Measurements from ENCODE around the gene FN1.
"Not testable (repeated sequence)": the region's sequence is repeated elsewhere in the genome, so short reads cannot be mapped to it uniquely, and the experiment has no call there.

FN1 gene

DNA sequence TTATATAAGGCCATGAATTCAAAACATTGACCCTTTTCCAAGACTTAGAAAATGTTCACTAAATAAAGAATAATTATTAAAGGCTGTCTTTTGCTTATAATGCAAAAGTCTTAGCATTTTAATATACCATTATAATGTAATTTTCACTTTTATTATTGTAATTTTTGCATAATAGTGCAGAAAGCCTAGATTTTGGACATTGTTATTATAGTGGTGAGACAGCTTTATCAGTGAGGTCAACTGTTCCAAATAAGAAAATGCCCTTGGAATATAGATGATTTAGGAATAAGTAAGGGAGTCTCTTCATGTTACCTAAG lies 67.4 kb downstream of the FN1 start:
- Mint-ChIP-seq H3K36me3 (peaks cover 14% of the 10 kb centered on the region), H3K9me3 (no peaks in the 10 kb centered on the region), H3K4me3 (no peak overlapping the region), H3K27me3 (no peaks in the 10 kb centered on the region), H3K27ac (no peak overlapping the region), H3K4me1 (no peaks in the 10 kb centered on the region)
- CTCF ChIA-PET = no interaction called here
- DNase-seq = no peak

DNA sequence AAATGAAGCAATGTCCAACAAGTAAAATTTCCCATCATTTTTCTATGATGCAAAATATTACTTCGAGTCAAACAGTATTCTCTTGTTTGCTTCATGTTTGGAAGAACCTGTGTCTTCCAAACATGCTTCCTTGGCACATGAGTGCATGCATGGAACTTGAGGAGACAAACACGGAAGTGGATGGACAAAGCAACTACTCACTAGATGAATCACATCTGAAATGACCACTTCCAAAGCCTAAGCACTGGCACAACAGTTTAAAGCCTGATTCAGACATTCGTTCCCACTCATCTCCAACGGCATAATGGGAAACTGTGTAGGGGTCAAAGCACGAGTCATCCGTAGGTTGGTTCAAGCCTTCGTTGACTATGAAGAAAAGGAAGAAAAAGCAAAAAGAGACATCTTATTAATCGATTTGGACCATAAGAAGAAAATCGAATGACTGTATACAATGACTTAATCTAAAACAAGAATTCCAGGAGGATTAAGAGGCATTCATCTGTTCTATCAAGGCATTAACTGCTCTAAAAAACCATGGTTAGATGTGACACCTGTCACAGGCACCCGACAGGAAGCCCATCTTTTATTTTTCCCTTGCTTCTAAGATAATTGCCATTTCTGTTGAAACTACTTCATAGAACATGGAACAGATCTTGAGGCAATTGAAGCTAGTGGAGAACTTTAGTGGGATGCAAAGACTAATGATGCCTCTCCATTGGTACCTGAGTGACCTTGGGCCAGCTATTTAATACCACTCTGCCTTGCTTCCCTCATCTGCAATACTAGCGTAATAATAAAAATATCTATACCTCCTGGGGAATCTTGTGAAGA lies 68.0 kb downstream of the FN1 start:
- CTCF ChIA-PET = no interaction called here
- H3K4me3 Mint-ChIP-seq = no peak overlapping the region
- H3K4me1 Mint-ChIP-seq = no peaks in the 10 kb centered on the region
- H3K36me3 Mint-ChIP-seq = peaks cover 20% of the 10 kb centered on the region
- no peaks in the 10 kb centered on the region for H3K9me3 Mint-ChIP-seq
- no peak overlapping the region for H3K27ac Mint-ChIP-seq
- no peak for DNase-seq
- H3K27me3 Mint-ChIP-seq = no peaks in the 10 kb centered on the region

DNA sequence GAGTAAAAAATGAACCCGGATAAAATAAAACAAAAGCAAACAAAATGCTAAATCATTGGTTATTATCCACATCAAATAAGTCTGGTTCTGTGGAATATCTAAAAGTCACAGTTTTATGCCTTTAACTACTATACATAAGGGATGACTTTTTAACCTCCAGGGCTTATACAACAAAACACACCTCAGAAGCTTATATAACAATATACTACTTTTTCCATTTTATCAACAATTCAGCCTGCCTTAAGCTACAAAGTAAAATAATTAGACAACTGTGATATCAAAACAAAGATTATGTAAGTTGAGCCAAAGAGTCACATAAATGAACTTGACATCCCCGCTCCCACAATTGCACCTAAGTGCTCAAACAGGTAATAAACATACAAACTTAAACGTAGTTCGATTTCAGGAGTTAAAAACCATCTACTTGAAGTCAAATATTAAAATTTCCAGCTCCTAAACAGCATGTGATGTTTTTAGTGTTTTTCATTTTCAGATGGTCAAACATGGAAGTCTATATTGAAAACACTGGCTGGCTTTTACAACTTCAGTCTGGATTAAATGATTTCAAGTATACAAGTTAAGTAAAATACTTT lies 69.3 kb downstream of the FN1 start:
- no peak overlapping the region for H3K27ac Mint-ChIP-seq
- no peak for DNase-seq
- no peaks in the 10 kb centered on the region for H3K27me3 Mint-ChIP-seq
- H3K4me1 Mint-ChIP-seq = no peaks in the 10 kb centered on the region
- no peaks in the 10 kb centered on the region for H3K9me3 Mint-ChIP-seq
- CTCF ChIA-PET = no interaction called here
- no peak overlapping the region for H3K4me3 Mint-ChIP-seq
- H3K36me3 Mint-ChIP-seq = peaks cover 20% of the 10 kb centered on the region

DNA sequence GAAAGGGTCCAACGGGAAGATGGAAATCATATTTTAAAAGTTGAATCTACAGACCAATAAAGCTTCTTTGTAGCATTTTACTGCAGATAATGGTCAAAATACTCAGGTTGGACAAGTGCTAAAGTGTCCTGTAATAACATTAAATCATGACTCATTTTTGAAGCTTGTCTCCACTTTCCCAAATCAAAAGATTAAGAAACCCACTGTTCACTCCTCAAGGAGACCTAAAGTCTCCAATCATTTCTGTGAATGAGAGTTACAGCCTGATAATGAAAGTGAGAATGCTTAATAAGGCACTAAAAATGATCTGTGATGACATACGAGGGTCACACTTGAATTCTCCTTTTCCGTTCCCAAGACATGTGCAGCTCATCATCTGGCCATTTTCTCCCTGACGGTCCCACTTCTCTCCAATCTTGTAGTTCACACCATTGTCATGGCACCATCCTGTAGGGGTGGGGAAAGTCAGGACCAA lies 70.6 kb downstream of the FN1 start:
- Mint-ChIP-seq H3K27me3 (no peaks in the 10 kb centered on the region), H3K27ac (no peak overlapping the region)
- CTCF ChIA-PET = no interaction called here

DNA sequence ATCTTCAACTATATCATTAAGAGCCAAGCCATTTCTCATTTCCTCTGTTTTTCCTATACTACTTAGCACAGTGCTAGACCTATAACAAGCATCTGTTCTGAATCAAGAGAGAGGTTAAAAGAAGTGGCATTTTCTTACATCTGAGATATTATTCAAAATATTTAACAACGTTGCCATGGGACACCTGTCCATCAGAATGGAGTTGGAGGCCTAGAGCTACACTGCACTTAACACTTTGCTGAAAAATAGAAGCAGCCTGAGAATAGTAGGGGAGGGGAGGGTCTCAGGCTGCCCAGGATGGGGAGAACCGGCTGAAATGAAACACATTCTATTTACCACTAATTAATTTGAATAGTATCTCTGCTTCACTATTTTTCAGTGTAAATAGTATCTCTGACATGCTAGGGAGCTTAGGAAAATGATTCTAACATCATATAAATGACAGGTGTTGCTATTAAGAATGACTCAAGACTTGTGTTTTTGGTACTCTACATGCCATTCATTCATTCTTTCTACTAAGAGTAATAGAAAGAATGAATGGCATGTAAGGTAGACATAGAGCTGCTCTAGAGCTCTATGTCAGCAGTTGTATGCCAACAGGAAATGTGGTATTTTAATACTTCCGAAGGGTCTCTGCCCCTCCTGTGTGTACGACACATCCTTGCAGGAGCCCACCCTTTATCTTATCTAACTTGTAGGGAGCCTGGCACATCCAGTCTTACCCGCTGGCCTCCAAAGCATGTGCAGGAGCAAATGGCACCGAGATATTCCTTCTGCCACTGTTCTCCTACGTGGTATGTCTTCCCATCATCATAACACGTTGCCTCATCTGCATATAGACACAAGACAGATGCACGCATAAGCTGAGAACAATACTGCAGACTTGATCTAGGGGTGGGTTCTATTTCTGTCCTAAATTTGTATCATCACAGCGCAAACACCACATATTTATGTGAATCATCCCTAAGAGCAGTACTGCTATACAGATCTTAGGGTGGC lies 71.4 kb downstream of the FN1 start:
- CTCF ChIA-PET = no interaction called here
- Mint-ChIP-seq H3K27ac (no peak overlapping the region), H3K4me3 (no peak overlapping the region), H3K9me3 (no peaks in the 10 kb centered on the region), H3K4me1 (no peaks in the 10 kb centered on the region), H3K27me3 (no peaks in the 10 kb centered on the region), H3K36me3 (peaks cover 20% of the 10 kb centered on the region)
- no peak for DNase-seq

More for the DNA sequence above, 70.6 kb downstream of the FN1 start:
- DNase-seq = no peak
- H3K4me3 Mint-ChIP-seq = no peak overlapping the region
- H3K4me1 Mint-ChIP-seq = no peaks in the 10 kb centered on the region
- H3K36me3 Mint-ChIP-seq = peaks cover 20% of the 10 kb centered on the region
- H3K9me3 Mint-ChIP-seq = no peaks in the 10 kb centered on the region

DNA sequence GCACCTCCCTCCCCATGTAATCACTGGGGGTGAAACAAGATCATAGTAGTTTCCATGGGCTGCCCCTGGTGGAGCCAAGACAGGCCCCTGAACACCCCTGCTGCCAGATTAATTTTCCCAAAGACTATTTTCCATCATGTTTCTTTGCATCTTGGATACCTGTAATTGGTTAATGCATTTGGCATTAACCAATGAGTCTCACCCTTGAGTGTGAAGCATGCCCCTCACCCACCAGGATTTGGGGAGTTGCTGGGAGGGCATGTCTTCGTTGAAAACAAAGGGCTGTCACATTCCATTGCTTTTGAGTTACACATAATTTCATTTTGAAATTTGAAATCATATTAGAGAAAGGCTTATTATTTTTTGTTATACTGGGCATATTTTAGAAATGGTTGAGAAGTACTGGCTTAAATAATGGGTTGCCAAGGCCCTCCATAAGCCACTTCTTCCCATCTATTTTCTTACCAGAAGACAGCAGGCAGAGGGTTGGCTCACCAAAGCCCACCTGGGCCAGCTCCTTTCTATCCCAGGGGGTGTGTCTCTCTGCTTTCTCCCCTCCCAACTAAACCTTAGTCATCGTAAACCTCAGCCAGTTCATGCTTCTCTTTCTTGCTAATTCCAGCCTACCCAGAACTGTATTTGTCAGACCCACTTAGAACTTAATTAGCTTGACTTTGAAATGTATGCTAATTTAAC lies 72.3 kb downstream of the FN1 start:
- H3K27me3 Mint-ChIP-seq = no peaks in the 10 kb centered on the region
- no peaks in the 10 kb centered on the region for H3K4me1 Mint-ChIP-seq
- no peak overlapping the region for H3K4me3 Mint-ChIP-seq
- H3K36me3 Mint-ChIP-seq = peaks cover 20% of the 10 kb centered on the region
- H3K27ac Mint-ChIP-seq = no peak overlapping the region
- H3K9me3 Mint-ChIP-seq = no peaks in the 10 kb centered on the region
- CTCF ChIA-PET = no interaction called here
- no peak for DNase-seq

DNA sequence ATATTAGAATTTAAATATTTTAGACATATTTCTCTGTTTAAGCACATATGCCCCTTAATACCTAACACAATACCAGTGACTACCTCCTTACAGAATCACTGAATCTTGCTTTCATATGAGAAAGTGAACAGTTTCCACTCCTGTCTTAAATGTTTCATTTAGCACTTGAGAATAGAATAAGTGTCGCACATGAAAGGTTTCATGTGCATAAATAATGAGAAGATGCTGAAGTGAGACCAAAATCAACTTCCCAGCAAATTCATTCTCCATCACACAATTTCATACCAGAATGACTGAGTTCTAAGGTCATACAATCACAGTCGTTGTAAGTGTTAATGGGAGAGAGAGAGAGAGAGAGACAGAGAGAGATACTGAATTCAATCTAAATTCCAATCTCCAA lies 72.8 kb downstream of the FN1 start:
- no peak overlapping the region for H3K27ac Mint-ChIP-seq
- peaks cover 20% of the 10 kb centered on the region for H3K36me3 Mint-ChIP-seq
- no peaks in the 10 kb centered on the region for H3K27me3 Mint-ChIP-seq
- H3K4me3 Mint-ChIP-seq = no peak overlapping the region
- no peaks in the 10 kb centered on the region for H3K9me3 Mint-ChIP-seq
- no peak for DNase-seq
- CTCF ChIA-PET = no interaction called here
- no peaks in the 10 kb centered on the region for H3K4me1 Mint-ChIP-seq

DNA sequence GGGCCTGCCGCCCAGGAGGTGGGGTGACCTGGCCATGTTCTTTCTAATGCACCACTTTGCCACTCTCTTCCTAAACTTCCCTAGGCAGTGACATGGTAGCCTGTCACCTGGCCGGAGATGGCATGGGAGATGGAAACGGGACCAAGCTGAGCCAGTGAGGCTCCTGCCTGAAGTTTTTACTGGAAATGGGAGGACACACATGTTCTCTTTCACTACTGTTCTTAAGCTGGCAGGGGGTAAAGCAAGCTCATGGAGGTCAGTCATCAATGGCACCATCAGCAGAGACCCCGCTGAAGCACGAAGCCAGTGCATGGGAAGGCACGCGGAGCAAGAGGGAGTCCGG lies 73.3 kb downstream of the FN1 start:
- CTCF ChIA-PET = no interaction called here
- no peak for DNase-seq
- H3K36me3 Mint-ChIP-seq = peaks cover 20% of the 10 kb centered on the region
- H3K27ac Mint-ChIP-seq = no peak overlapping the region
- no peak overlapping the region for H3K4me3 Mint-ChIP-seq
- H3K9me3 Mint-ChIP-seq = no peaks in the 10 kb centered on the region
- H3K27me3 Mint-ChIP-seq = no peaks in the 10 kb centered on the region
- H3K4me1 Mint-ChIP-seq = no peaks in the 10 kb centered on the region

DNA sequence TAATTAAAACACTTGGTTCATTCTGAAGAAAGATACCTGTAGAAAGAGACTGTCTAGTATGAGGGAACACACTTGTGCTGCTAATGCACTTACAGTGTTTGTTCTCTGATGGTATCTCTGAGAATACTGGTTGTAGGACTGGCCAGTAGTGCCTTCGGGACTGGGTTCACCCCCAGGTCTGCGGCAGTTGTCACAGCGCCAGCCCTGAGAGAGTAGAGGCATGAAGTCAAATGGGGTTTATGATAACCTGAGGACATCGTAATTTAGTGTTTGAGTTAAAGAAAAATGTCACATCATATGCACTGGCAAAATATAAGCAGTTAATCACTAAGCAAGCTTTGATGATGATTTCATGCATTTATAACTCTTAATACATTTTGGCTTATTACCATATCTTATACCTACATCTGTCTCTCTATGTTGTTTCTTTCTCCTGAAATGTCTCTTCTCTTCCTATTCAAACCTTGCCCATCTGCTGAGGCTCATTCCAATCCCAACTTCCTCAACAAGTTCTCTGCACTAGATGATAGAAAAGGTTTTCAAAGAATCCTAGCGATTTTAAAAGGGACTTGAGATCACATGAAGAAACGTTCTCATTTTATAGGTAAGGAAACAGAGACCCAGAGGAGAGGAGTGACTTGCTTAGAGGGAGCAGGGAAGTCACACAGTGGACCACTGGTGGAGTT lies 73.8 kb downstream of the FN1 start:
- Mint-ChIP-seq H3K27me3 (no peaks in the 10 kb centered on the region), H3K36me3 (peaks cover 18% of the 10 kb centered on the region), H3K9me3 (no peaks in the 10 kb centered on the region), H3K4me1 (no peaks in the 10 kb centered on the region), H3K27ac (no peak overlapping the region), H3K4me3 (no peak overlapping the region)
- CTCF ChIA-PET = no interaction called here
- DNase-seq = no peak

DNA sequence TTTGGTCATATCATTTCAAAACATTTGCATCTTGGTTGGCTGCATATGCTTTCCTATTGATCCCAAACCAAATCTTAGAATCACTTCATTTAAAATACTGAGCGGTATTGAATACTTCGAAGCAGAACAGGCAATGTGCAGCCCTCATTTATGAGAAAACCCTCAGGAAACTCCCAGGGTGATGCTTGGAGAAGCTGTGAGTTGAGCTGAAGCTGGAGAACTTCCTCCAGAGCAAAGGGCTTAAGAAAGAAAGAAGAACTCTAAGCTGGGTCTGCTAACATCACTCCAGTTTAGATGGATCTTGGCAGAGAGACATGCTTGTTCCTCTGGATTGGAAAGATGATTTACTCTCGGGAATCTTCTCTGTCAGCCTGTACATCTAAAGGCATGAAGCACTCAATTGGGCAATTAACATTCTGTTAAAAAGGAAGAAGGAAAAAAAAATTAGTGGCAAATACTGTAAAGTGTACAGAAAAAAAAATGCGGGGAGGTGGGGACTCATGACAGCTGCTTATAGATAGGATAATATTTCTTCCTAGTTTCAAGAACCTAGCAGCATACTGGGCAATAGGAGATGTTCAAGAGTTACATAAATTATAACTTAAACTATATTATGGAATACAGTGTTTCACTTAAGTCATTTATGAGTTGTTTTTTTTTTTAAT lies 74.5 kb downstream of the FN1 start:
- H3K4me3 Mint-ChIP-seq = no peak overlapping the region
- H3K9me3 Mint-ChIP-seq = no peaks in the 10 kb centered on the region
- no peak overlapping the region for H3K27ac Mint-ChIP-seq
- CTCF ChIA-PET = no interaction called here
- peaks cover 18% of the 10 kb centered on the region for H3K36me3 Mint-ChIP-seq
- no peaks in the 10 kb centered on the region for H3K27me3 Mint-ChIP-seq
- H3K4me1 Mint-ChIP-seq = no peaks in the 10 kb centered on the region
- DNase-seq = no peak

DNA sequence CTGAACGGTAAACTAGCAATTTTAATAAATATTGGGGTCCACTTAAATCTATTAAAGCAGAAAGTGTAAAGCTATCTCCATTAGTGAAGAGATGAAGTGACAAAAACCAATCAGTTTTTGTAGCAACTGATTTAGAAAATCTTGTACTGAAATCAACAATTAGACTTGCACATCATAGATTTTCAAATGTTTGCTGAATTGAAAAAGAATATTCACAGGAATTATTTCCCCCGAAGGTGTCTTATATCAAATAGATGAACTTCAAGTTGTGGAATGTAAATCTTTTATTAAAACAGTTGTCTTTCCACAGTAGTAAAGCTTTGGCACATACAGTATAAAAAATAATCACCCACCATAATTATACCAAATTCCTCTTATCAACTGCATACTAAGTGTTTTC lies 75.3 kb downstream of the FN1 start:
- H3K4me1 Mint-ChIP-seq = no peaks in the 10 kb centered on the region
- H3K9me3 Mint-ChIP-seq = no peaks in the 10 kb centered on the region
- no peak overlapping the region for H3K4me3 Mint-ChIP-seq
- peaks cover 18% of the 10 kb centered on the region for H3K36me3 Mint-ChIP-seq
- no peak overlapping the region for H3K27ac Mint-ChIP-seq
- CTCF ChIA-PET = no interaction called here
- no peaks in the 10 kb centered on the region for H3K27me3 Mint-ChIP-seq
- no peak for DNase-seq

DNA sequence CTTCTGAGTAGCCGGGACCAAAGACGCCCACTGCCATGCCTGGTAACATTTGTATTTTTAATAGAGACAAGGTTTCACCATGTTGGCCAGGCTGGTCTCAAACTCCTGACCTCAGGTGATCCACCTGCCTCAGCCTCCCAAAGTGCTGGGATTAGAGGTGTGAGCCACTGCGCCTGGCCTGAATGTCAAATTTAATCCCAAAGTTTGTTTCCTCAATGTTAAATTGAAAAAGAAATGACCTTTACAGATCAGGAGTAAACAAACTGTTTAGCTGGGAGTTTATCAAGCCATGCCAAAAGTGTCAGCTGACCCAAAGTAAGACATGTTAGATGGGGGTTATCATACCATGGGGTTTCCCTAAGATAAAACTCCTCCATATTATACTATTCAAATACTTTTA lies 75.8 kb downstream of the FN1 start:
- H3K27ac Mint-ChIP-seq, H3K4me3 Mint-ChIP-seq, H3K27me3 Mint-ChIP-seq, H3K4me1 Mint-ChIP-seq, CTCF ChIA-PET, H3K9me3 Mint-ChIP-seq, DNase-seq: not testable (repeated sequence)
- H3K36me3 Mint-ChIP-seq = peaks cover 19% of the 10 kb centered on the region

DNA sequence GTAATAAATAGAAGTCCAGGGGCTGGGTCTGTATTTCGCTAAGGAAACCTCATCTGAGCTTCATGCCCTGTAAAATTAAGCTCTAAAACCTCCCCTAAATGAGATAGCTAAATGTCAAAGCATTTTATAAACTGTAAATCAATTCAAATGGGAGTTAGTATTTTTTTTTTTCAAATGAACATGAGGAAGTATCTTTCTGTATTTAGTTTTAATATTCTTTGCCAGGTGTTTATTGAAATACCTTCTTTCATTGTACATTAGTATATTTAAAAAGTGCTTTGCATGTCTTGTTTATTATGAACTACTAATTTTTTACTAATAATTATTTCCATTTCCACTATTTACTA lies 76.3 kb downstream of the FN1 start:
- CTCF ChIA-PET = no interaction called here
- Mint-ChIP-seq H3K27ac (no peak overlapping the region), H3K27me3 (no peaks in the 10 kb centered on the region), H3K4me1 (no peaks in the 10 kb centered on the region), H3K36me3 (peaks cover 16% of the 10 kb centered on the region), H3K9me3 (no peaks in the 10 kb centered on the region), H3K4me3 (no peak overlapping the region)
- DNase-seq = no peak

Data from activated naive CD4-positive, alpha-beta T cell treated with anti-CD3 and anti-CD28 coated beads, Interleukin-2, amount 10 ng/mL, durations not matched to agents 7 days and 5 days (primary cell).